ENCODE data around the gene EDAR.
A peak's percentile ranks its signal among the peaks of the same experiment; 100 is the strongest.

EDAR gene

GRCh38 chr2:109009920-109010610 lies 21.0 kb upstream of the EDAR start:
- no peak for TF ChIP-seq CTCF (conservative IDR thresholded peaks at IDR 0.05; ENCODE audit: low read depth)
- peak; percentile 24 for DNase-seq (ENCODE audit: low spot score)
- CTCF ChIA-PET: interaction anchor here (0.9 to 1.7 kb wide), 2 partner anchors 8 to 22 kb away, joined by 3 to 7 read pairs; no protein-coding TSS in a partner anchor
- POLR2A ChIA-PET (ENCODE audit: low non-redundant PET): no interaction called here
- no peak overlapping the region for H3K27ac ChIP-seq

DNA sequence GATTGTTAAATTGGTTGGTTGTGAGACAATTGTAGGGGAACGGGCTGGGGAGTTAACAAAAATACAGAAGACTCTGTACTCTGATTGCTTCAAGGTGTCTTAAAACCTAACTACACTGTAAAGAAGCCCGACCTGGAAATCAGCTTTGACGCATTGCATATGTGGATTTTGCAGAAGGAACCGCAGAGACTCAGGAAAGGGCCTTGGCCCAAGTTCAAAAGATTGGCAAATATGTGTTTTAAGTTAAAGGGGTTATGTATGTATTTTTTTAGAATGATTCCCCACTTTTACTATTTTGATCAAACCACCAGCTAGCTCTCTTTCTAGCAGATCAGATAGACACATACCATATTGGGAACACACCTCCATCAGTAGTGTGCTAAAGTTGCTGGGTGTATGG lies 18.0 kb upstream of the EDAR start:
- ChIA-PET CTCF (no interaction called here), POLR2A (ENCODE audit: low non-redundant PET) (no interaction called here)
- DNase-seq (ENCODE audit: low spot score): no peak
- no peak for TF ChIP-seq CTCF (conservative IDR thresholded peaks at IDR 0.05; ENCODE audit: low read depth)
- H3K27ac ChIP-seq: no peak overlapping the region

DNA sequence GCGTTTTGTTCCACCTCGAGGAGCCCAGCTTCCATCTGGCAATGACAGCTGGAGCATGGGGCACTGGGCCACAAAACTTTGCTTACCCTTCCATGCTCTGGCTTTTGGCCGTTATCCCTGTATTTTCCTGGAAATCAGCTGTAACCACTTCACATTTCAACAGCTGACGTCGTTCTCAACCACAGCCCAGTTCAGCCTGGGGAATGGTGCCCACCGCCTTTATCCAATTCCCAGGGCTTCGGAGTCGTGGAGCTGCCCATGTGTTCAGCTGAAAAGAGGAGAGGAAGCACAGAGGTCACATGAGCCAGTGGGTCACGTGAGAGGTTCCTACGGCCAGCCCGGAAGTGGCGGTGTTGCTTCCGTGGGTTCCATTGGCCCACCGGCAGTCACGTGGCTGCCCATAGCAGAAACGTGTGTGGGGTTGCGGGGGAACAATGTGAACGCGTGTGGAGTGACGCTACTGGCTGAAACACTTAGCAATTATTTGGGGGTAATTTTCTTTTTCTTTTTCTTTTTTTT lies 16.7 kb upstream of the EDAR start:
- DNase-seq (ENCODE audit: low spot score): no peak
- no peak overlapping the region for H3K27ac ChIP-seq
- TF ChIP-seq CTCF (conservative IDR thresholded peaks at IDR 0.05; ENCODE audit: low read depth): no peak
- ChIA-PET POLR2A (ENCODE audit: low non-redundant PET) (no interaction called here), CTCF (interaction anchor here (0.6 kb wide), 1 partner anchor 98 kb away, joined by 3 read pairs; no protein-coding TSS in a partner anchor)

DNA sequence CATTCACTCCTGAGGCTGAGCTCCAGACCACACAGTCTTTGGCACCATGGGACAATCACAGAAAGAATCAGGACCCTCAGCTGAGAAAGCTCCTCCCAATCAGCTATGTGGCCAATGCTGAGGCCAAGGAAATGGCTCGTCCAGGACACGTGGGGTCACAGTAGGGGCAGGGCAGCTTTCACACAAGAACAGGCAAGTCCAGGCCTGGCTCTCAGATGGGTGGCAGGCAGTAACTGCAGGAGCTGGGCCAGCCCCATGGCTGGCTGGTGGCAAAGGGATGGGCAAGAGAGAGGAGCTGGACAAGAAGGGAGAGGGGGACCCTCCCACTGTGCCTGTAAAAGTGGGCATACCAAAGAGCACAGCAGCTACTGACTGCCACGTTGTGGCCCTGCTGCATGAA lies 12.2 kb upstream of the EDAR start:
- ChIA-PET POLR2A (ENCODE audit: low non-redundant PET) (no interaction called here), CTCF (interaction anchor here (1.5 kb wide), 1 partner anchor 9 kb away, joined by 7 read pairs; no protein-coding TSS in a partner anchor)
- TF ChIP-seq CTCF (conservative IDR thresholded peaks at IDR 0.05; ENCODE audit: low read depth): no peak
- peak; percentile 45 for DNase-seq (ENCODE audit: low spot score)
- H3K27ac ChIP-seq: no peak overlapping the region

DNA sequence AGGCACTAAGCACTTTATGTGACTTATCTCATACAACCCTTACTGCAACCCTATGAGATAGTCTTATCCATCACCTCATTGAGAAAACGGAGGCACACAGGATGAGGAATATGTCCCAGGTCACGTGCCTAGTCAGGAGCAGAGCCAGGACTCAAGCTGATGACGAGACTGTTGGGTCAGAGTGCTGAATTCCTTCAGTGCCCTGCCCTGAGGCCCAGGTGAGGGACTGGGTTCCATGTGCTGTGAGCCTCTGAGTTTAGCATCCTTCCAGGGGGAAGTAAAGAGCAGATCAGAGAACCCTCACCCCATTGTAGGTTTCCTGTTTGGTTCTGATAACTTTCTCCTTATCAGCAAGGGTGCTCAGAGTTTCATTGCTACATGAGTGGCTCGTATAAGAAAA lies 11.7 kb upstream of the EDAR start:
- no peak for TF ChIP-seq CTCF (conservative IDR thresholded peaks at IDR 0.05; ENCODE audit: low read depth)
- no peak for DNase-seq (ENCODE audit: low spot score)
- CTCF ChIA-PET: interaction anchor here (1.5 kb wide), 1 partner anchor 10 kb away, joined by 7 read pairs; no protein-coding TSS in a partner anchor
- POLR2A ChIA-PET (ENCODE audit: low non-redundant PET): no interaction called here
- H3K27ac ChIP-seq: no peak overlapping the region

DNA sequence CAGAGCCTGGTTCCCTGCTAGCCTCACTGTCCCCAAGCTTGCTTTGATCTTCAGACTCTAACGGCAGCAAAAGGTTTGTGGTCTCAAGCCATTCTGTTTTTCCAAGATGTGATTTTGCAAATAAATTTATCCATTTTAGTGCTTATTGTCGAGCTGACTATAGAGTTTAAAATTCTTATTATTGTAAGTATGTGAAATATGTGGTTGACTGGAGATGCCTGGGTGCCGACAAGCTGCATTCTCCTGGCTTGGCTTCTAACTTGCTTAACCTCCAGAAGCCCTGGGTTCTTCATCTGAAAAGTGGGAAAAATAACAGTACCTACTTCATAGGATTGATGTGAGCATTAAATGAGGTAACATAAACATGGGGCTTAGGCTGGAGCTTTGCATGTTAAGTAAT lies 9.9 kb upstream of the EDAR start:
- POLR2A ChIA-PET (ENCODE audit: low non-redundant PET): no interaction called here
- CTCF ChIA-PET: interaction anchor here (0.6 to 1.0 kb wide), 2 partner anchors 85 to 511 kb away, joined by 3 read pairs; no protein-coding TSS in a partner anchor
- TF ChIP-seq CTCF (conservative IDR thresholded peaks at IDR 0.05; ENCODE audit: low read depth): no peak
- no peak overlapping the region for H3K27ac ChIP-seq
- no peak for DNase-seq (ENCODE audit: low spot score)
